Mucosa of gallbladder (tissue), 1 donor: ENCODE results near the gene CNOT3. TPM values are rescaled to one million over a fixed set of nuclear protein-coding genes. Genes with fewer than 3 reads are reported as not detected.
"Not testable (repeated sequence)": the region's sequence is repeated elsewhere in the genome, so short reads cannot be mapped to it uniquely, and the experiment has no call there.

Source experiments
- DNase-seq: peaks from one replicate; pipeline ENCODE4 v3.0.0-alpha.2; 2020; ENCODE audit warnings: low spot score
- total RNA-seq: library from RNA; stranded (reverse); gene quantifications from one replicate; pipeline ENCODE4 v1.2.1, GENCODE V29; 2021
- donor health status: DM: no; HTN: no; CAD: no.

The CNOT3 gene
- total RNA-seq, 1 donor from 2014 or later = 54.2 TPM

- peak; percentile 88 for DNase-seq
Measured at GRCh38 chr19:54191011-54191810, 53.6 kb downstream of the CNOT3 start, which contains the start of gene TSEN34. Gene TSEN34 (plus strand): TSS chr19:54191308. CDS start chr19:54191365, 57 bp downstream.

GRCh38 chr19:54191811-54192453 is 54.4 kb downstream of the CNOT3 start:
- no peak for DNase-seq

GRCh38 chr19:54193011-54193410 is 55.4 kb downstream of the CNOT3 start:
- DNase-seq = no peak

GRCh38 chr19:54194463-54194862 is 56.9 kb downstream of the CNOT3 start:
- DNase-seq = not testable (repeated sequence)

GRCh38 chr19:54196536-54196935 is 59.0 kb downstream of the CNOT3 start:
- no peak for DNase-seq

GRCh38 chr19:54197121-54197520 is 59.6 kb downstream of the CNOT3 start:
- no peak for DNase-seq

GRCh38 chr19:54199401-54199800 is 61.8 kb downstream of the CNOT3 start:
- no peak for DNase-seq

- DNase-seq = no peak
Measured at GRCh38 chr19:54201172-54201701, 63.7 kb downstream of the CNOT3 start.

- DNase-seq = no peak
Measured at GRCh38 chr19:54201980-54202379, 64.4 kb downstream of the CNOT3 start.

GRCh38 chr19:54203151-54203611 is 65.6 kb downstream of the CNOT3 start:
- DNase-seq = peak; percentile 53

GRCh38 chr19:54204767-54205468 is 67.4 kb downstream of the CNOT3 start:
- no peak for DNase-seq

Other genes starting within 250 kb of the CNOT3 start
- not detected for gene CACNG7, start 228.5 kb upstream of the CNOT3 start, total RNA-seq
- gene CACNG8, start 174.8 kb upstream of the CNOT3 start, total RNA-seq = 0.12 TPM
- gene CACNG6, start 146.1 kb upstream of the CNOT3 start, total RNA-seq = not detected
- gene VSTM1, start 73.9 kb upstream of the CNOT3 start, total RNA-seq = not detected
- gene TARM1, start 56.4 kb upstream of the CNOT3 start, total RNA-seq = not detected
- gene OSCAR, start 37.0 kb upstream of the CNOT3 start, total RNA-seq = 3.9 TPM
- gene NDUFA3, start 34.9 kb upstream of the CNOT3 start, total RNA-seq = 177 TPM
- 23.2 TPM for gene TFPT, start 22.1 kb upstream of the CNOT3 start, total RNA-seq
- gene PRPF31, start 22.0 kb upstream of the CNOT3 start, total RNA-seq = 47.1 TPM
- 12.7 TPM for gene LENG1, start 22.0 kb downstream of the CNOT3 start, total RNA-seq
- 198 TPM for gene TMC4, start 35.4 kb downstream of the CNOT3 start, total RNA-seq
- 263 TPM for gene MBOAT7, start 51.8 kb downstream of the CNOT3 start, total RNA-seq
- 62.6 TPM for gene TSEN34, start 53.5 kb downstream of the CNOT3 start, total RNA-seq
- 1,008 TPM for gene RPS9, start 63.1 kb downstream of the CNOT3 start, total RNA-seq
- gene LILRB3, start 85.2 kb downstream of the CNOT3 start, total RNA-seq = 3.1 TPM
- 0.95 TPM for gene LILRA6, start 105.0 kb downstream of the CNOT3 start, total RNA-seq
- 6.5 TPM for gene LILRB5, start 119.5 kb downstream of the CNOT3 start, total RNA-seq
- 3.3 TPM for gene LILRB2, start 143.3 kb downstream of the CNOT3 start, total RNA-seq
- 1.1 TPM for gene LILRA5, start 175.4 kb downstream of the CNOT3 start, total RNA-seq
- gene LILRA4, start 201.4 kb downstream of the CNOT3 start, total RNA-seq = 0.26 TPM
- gene LAIR1, start 227.2 kb downstream of the CNOT3 start, total RNA-seq = 36.1 TPM